ENCODE data around the gene LRFN2. TPM values are rescaled to one million over a fixed set of nuclear protein-coding genes. Genes with fewer than 3 reads are reported as not detected.

The LRFN2 gene
- total and polyA plus RNA-seq, 5 donors from 2014 or later: not detected

DNA sequence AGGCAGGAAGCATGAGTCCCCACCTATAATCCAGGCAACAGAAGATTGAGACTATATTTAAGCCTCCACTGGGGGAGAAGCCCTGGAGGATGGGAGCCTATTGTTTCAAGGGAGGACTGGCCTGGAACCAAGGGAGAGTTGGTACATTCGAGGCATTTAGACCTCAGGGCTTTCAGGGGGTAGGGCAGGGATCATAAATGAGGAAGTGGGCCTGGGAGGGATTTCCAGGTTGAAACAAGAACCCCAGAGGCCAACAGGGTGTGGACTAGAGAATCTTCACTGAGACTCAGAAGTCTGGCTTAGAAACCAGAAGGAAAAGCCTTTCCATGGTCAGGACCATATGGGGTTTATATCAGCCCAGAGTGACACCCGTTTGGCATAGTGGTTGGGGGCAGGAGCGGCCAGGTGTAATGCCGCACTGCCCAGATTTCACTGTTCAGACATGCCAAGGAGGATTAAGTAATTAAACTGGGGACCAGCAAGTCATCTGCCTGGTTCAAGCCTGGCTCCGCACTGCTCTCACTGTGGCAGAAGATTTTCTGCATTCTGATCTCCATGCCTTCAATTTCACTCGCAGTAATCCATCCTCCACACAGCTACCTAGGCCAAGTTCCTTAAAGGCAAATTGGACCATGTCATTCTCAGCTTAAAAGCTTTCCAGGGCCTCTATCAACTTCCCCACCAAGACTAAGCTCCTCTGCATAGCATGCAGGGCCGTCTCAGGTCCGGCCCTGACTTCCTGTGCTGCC, 17.8 kb downstream of the LRFN2 start:
- H3K27ac ChIP-seq (ENCODE audit: insufficient read depth, low read length, poor library complexity, severe bottlenecking): no peak overlapping the region
- Mint-ChIP-seq H3K4me1 (no peaks in the 10 kb centered on the region), H3K4me3 (no peak overlapping the region), H3K27me3 (peaks cover 9% of the 10 kb centered on the region), H3K27ac (no peak overlapping the region), H3K36me3 (no peaks in the 10 kb centered on the region), H3K9me3 (peaks cover 0 to 3% (median 0%) of the 10 kb centered on the region in 7 donors)
- no peaks in the 10 kb centered on the region for H3K27me3 ChIP-seq (ENCODE audit: control insufficient read depth, insufficient read depth, low read length)
- DNase-seq (no peak), ATAC-seq (ENCODE audit: low read depth in 2 of 2) (no peak)
- no peaks in the 10 kb centered on the region for H3K36me3 ChIP-seq (ENCODE audit: control insufficient read depth, insufficient read depth, low read length)
- no peaks in the 10 kb centered on the region for H3K9me3 ChIP-seq (ENCODE audit: control insufficient read depth in 2 of 2, low read length in 2 of 2)
- no peak overlapping the region for H3K4me3 ChIP-seq (ENCODE audit: low read depth, low read length)
- no peaks in the 10 kb centered on the region for H3K4me1 ChIP-seq (ENCODE audit: control insufficient read depth, insufficient read depth, low read length, poor library complexity, severe bottlenecking)

DNA sequence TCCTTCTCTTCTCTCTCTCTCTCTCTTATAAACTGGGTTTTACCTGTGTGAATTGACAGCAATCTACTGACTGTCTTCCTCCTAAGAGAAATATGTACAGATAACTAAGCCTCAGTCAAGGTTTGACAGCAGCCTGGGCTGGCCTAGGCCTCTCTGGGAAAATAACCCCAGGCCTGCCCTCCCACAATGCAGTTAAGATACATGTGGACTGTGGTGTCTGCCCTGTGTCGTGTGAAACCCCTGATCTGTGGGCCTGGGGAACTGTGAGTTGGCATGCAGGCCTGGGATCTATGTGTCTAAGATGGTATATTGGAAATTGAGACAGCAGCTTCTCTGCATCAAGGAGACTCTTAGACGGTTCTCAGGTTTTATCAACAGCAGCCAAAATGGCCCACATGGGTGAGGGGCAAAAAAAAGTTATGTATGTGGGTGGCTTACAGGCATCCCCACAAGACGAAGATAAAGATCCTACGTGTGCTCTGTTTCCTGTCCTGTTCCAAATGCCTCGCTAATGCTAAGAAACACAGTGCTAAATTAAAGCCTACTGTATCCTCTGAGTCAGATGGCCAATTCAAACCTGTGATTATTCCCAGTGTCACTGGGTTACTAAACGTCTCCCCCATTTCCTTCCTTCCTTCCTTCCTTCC, 19.0 kb downstream of the LRFN2 start:
- Mint-ChIP-seq H3K27me3 (peaks cover 4% of the 10 kb centered on the region), H3K4me1 (no peaks in the 10 kb centered on the region), H3K9me3 (peaks cover 0 to 4% (median 0%) of the 10 kb centered on the region in 7 donors), H3K4me3 (no peak overlapping the region), H3K36me3 (no peaks in the 10 kb centered on the region), H3K27ac (no peak overlapping the region)
- ATAC-seq (ENCODE audit: low read depth in 2 of 2) (no peak), DNase-seq (no peak)
- Histone ChIP-seq H3K9me3 (ENCODE audit: control insufficient read depth in 2 of 2, low read length in 2 of 2) (no peaks in the 10 kb centered on the region), H3K36me3 (ENCODE audit: control insufficient read depth, insufficient read depth, low read length) (no peaks in the 10 kb centered on the region), H3K27ac (ENCODE audit: insufficient read depth, low read length, poor library complexity, severe bottlenecking) (no peak overlapping the region), H3K27me3 (ENCODE audit: control insufficient read depth, insufficient read depth, low read length) (no peaks in the 10 kb centered on the region), H3K4me3 (ENCODE audit: low read depth, low read length) (no peak overlapping the region), H3K4me1 (ENCODE audit: control insufficient read depth, insufficient read depth, low read length, poor library complexity, severe bottlenecking) (no peaks in the 10 kb centered on the region)

DNA sequence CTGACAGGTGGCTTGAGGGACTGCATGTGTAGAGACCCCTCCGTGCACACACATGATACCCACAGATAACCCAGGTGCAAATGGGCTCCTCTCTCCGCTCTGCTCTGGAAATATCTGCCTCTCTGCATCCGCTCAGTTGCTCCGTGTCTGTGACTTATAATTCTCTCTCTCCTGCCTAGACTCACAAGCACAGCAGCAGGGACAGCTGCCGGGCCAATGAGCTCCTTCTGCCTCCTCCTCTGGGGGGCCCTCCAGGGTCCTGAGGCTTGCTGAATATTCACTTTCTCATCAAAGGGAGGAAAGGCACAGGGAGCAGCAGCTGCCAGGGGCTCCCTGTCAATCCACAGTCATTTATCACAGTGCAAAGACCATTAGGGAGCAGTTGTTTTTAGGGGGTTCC, 24.1 kb downstream of the LRFN2 start:
- no peaks in the 10 kb centered on the region for H3K9me3 ChIP-seq (ENCODE audit: control insufficient read depth in 2 of 2, low read length in 2 of 2)
- no peak overlapping the region for H3K4me3 Mint-ChIP-seq
- H3K27ac ChIP-seq (ENCODE audit: insufficient read depth, low read length, poor library complexity, severe bottlenecking): no peak overlapping the region
- DNase-seq (no peak), ATAC-seq (ENCODE audit: low read depth in 2 of 2) (no peak)
- H3K4me1 Mint-ChIP-seq: no peaks in the 10 kb centered on the region
- peaks cover 0 to 7% (median 0%) of the 10 kb centered on the region in 7 donors for H3K9me3 Mint-ChIP-seq
- no peaks in the 10 kb centered on the region for H3K27me3 ChIP-seq (ENCODE audit: control insufficient read depth, insufficient read depth, low read length)
- no peaks in the 10 kb centered on the region for H3K4me1 ChIP-seq (ENCODE audit: control insufficient read depth, insufficient read depth, low read length, poor library complexity, severe bottlenecking)
- H3K36me3 Mint-ChIP-seq: no peaks in the 10 kb centered on the region
- H3K27me3 Mint-ChIP-seq: peaks cover 4% of the 10 kb centered on the region
- no peaks in the 10 kb centered on the region for H3K36me3 ChIP-seq (ENCODE audit: control insufficient read depth, insufficient read depth, low read length)
- H3K4me3 ChIP-seq (ENCODE audit: low read depth, low read length): no peak overlapping the region
- no peak overlapping the region for H3K27ac Mint-ChIP-seq

DNA sequence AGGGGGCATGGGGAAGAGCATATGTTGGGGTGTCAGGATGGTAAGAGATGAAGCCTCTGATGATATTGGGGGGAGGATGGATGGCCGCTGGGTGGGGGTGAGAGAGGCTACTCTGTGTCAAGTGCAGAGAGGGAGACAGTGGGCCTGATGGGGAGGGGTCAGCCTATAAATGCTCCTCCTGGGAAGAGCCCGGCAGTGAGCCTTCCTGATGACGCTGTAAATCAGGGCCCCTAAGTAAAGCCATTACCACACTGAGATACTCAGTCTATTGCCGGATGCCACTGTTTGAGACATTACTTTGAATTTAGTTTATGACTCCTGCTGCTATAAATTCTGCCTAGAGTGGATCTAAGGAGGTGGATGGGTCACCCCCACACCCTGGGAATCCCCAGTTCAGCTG, 28.1 kb downstream of the LRFN2 start:
- Histone ChIP-seq H3K27ac (ENCODE audit: insufficient read depth, low read length, poor library complexity, severe bottlenecking) (no peak overlapping the region), H3K4me3 (ENCODE audit: low read depth, low read length) (no peak overlapping the region), H3K36me3 (ENCODE audit: control insufficient read depth, insufficient read depth, low read length) (no peaks in the 10 kb centered on the region), H3K27me3 (ENCODE audit: control insufficient read depth, insufficient read depth, low read length) (no peaks in the 10 kb centered on the region), H3K9me3 (ENCODE audit: control insufficient read depth in 2 of 2, low read length in 2 of 2) (no peaks in the 10 kb centered on the region), H3K4me1 (ENCODE audit: control insufficient read depth, insufficient read depth, low read length, poor library complexity, severe bottlenecking) (no peaks in the 10 kb centered on the region)
- Mint-ChIP-seq H3K4me1 (no peaks in the 10 kb centered on the region), H3K9me3 (peaks cover 0 to 3% (median 0%) of the 10 kb centered on the region in 7 donors), H3K27ac (no peak overlapping the region), H3K27me3 (no peaks in the 10 kb centered on the region), H3K36me3 (no peaks in the 10 kb centered on the region), H3K4me3 (no peak overlapping the region)
- DNase-seq: no peak
- ATAC-seq (ENCODE audit: low read depth in 2 of 2): no peak

DNA sequence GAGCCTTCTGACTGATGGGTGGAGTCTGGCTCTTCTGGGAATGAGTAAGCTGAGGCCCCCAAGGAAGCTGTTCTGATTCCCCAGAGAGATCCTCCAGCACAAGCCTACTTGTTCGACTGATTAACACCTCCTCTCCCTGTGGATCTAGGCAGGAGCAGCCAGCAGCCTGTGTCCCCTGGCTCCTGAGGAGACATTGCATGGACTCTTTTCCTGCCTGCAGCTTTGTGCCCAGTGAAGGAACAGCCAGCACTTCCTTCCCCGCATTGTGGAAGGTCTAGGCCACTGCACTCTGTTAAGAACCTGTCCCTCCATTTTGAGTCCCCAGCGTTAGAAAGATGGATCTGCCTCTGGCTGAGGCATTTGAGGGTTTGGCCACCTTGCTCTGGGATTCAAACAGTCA, 29.1 kb downstream of the LRFN2 start:
- no peaks in the 10 kb centered on the region for H3K27me3 ChIP-seq (ENCODE audit: control insufficient read depth, insufficient read depth, low read length)
- H3K4me3 ChIP-seq (ENCODE audit: low read depth, low read length): no peak overlapping the region
- H3K36me3 ChIP-seq (ENCODE audit: control insufficient read depth, insufficient read depth, low read length): no peaks in the 10 kb centered on the region
- H3K4me1 ChIP-seq (ENCODE audit: control insufficient read depth, insufficient read depth, low read length, poor library complexity, severe bottlenecking): no peaks in the 10 kb centered on the region
- H3K9me3 Mint-ChIP-seq: peaks cover 0 to 3% (median 0%) of the 10 kb centered on the region in 7 donors
- no peak overlapping the region for H3K4me3 Mint-ChIP-seq
- H3K9me3 ChIP-seq (ENCODE audit: control insufficient read depth in 2 of 2, low read length in 2 of 2): no peaks in the 10 kb centered on the region
- no peak for ATAC-seq (ENCODE audit: low read depth in 2 of 2)
- no peak overlapping the region for H3K27ac Mint-ChIP-seq
- H3K27me3 Mint-ChIP-seq: no peaks in the 10 kb centered on the region
- DNase-seq: no peak
- H3K27ac ChIP-seq (ENCODE audit: insufficient read depth, low read length, poor library complexity, severe bottlenecking): no peak overlapping the region
- no peaks in the 10 kb centered on the region for H3K36me3 Mint-ChIP-seq
- no peaks in the 10 kb centered on the region for H3K4me1 Mint-ChIP-seq

GRCh38 chr6:40556881-40557280, 30.3 kb downstream of the LRFN2 start:
- no peak for ATAC-seq (ENCODE audit: low read depth in 2 of 2)
- Mint-ChIP-seq H3K36me3 (no peaks in the 10 kb centered on the region), H3K27me3 (no peaks in the 10 kb centered on the region), H3K9me3 (peaks cover 0 to 3% (median 0%) of the 10 kb centered on the region in 7 donors), H3K27ac (no peak overlapping the region), H3K4me1 (no peaks in the 10 kb centered on the region), H3K4me3 (no peak overlapping the region)
- Histone ChIP-seq H3K4me1 (ENCODE audit: control insufficient read depth, insufficient read depth, low read length, poor library complexity, severe bottlenecking) (no peaks in the 10 kb centered on the region), H3K4me3 (ENCODE audit: low read depth, low read length) (no peak overlapping the region), H3K27me3 (ENCODE audit: control insufficient read depth, insufficient read depth, low read length) (no peaks in the 10 kb centered on the region), H3K27ac (ENCODE audit: insufficient read depth, low read length, poor library complexity, severe bottlenecking) (no peak overlapping the region), H3K9me3 (ENCODE audit: control insufficient read depth in 2 of 2, low read length in 2 of 2) (no peaks in the 10 kb centered on the region), H3K36me3 (ENCODE audit: control insufficient read depth, insufficient read depth, low read length) (no peaks in the 10 kb centered on the region)
- DNase-seq: no peak

DNA sequence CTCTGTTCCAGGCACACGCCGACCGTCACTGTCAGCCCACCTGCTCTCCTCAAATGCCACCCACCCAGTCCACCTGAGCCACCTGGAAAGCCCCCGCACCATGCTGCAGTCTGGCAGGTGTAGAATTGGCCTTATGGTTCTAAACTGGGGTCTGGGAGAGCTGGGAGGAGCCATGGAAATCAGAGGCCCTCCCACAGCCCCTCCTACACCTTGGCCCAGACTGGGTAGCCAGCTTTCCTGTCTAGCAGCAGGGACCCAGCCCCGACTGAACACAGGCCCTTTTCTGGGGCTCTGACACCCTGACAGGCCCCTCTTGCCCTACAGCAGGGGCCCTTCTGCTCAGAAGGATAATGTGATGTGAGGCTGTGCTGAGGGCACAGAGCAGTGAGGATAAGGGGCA, 31.1 kb downstream of the LRFN2 start:
- Mint-ChIP-seq H3K9me3 (peaks cover 0 to 3% (median 0%) of the 10 kb centered on the region in 7 donors), H3K36me3 (no peaks in the 10 kb centered on the region), H3K27me3 (no peaks in the 10 kb centered on the region), H3K4me1 (no peaks in the 10 kb centered on the region), H3K27ac (no peak overlapping the region), H3K4me3 (no peak overlapping the region)
- ATAC-seq (ENCODE audit: low read depth in 2 of 2): no peak
- no peaks in the 10 kb centered on the region for H3K27me3 ChIP-seq (ENCODE audit: control insufficient read depth, insufficient read depth, low read length)
- no peak overlapping the region for H3K27ac ChIP-seq (ENCODE audit: insufficient read depth, low read length, poor library complexity, severe bottlenecking)
- no peaks in the 10 kb centered on the region for H3K9me3 ChIP-seq (ENCODE audit: control insufficient read depth in 2 of 2, low read length in 2 of 2)
- H3K36me3 ChIP-seq (ENCODE audit: control insufficient read depth, insufficient read depth, low read length): no peaks in the 10 kb centered on the region
- no peaks in the 10 kb centered on the region for H3K4me1 ChIP-seq (ENCODE audit: control insufficient read depth, insufficient read depth, low read length, poor library complexity, severe bottlenecking)
- H3K4me3 ChIP-seq (ENCODE audit: low read depth, low read length): no peak overlapping the region
- no peak for DNase-seq

GRCh38 chr6:40555092-40555491, 32.1 kb downstream of the LRFN2 start:
- ATAC-seq (ENCODE audit: low read depth in 2 of 2): no peak
- DNase-seq: no peak
- no peaks in the 10 kb centered on the region for H3K4me1 ChIP-seq (ENCODE audit: control insufficient read depth, insufficient read depth, low read length, poor library complexity, severe bottlenecking)
- no peak overlapping the region for H3K27ac Mint-ChIP-seq
- peaks cover 0 to 3% (median 0%) of the 10 kb centered on the region in 7 donors for H3K9me3 Mint-ChIP-seq
- no peak overlapping the region for H3K4me3 ChIP-seq (ENCODE audit: low read depth, low read length)
- H3K27ac ChIP-seq (ENCODE audit: insufficient read depth, low read length, poor library complexity, severe bottlenecking): no peak overlapping the region
- no peaks in the 10 kb centered on the region for H3K36me3 Mint-ChIP-seq
- no peak overlapping the region for H3K4me3 Mint-ChIP-seq
- no peaks in the 10 kb centered on the region for H3K27me3 Mint-ChIP-seq
- no peaks in the 10 kb centered on the region for H3K36me3 ChIP-seq (ENCODE audit: control insufficient read depth, insufficient read depth, low read length)
- no peaks in the 10 kb centered on the region for H3K9me3 ChIP-seq (ENCODE audit: control insufficient read depth in 2 of 2, low read length in 2 of 2)
- no peaks in the 10 kb centered on the region for H3K4me1 Mint-ChIP-seq
- H3K27me3 ChIP-seq (ENCODE audit: control insufficient read depth, insufficient read depth, low read length): no peaks in the 10 kb centered on the region
